Measurements from ENCODE around the gene PGAP6. TPM values are rescaled to one million over a fixed set of nuclear protein-coding genes. Genes with fewer than 3 reads are reported as not detected.

The PGAP6 gene
- total RNA-seq, 2 donors from 2014 or later = 39.4 to 46.8 TPM

- Mint-ChIP-seq H3K4me3 (no peak overlapping the region), H3K36me3 (no peaks in the 10 kb centered on the region), H3K27me3 (no peaks in the 10 kb centered on the region), H3K27ac (no peak overlapping the region), H3K4me1 (ENCODE audit: low read depth in 2 of 2) (no peaks in the 10 kb centered on the region), H3K9me3 (no peaks in the 10 kb centered on the region)
- ATAC-seq (no peak), DNase-seq (ENCODE audit: low spot score) (no peak)
Observed at GRCh38 chr16:414395-415169, 32.8 kb upstream of the PGAP6 start.

DNA sequence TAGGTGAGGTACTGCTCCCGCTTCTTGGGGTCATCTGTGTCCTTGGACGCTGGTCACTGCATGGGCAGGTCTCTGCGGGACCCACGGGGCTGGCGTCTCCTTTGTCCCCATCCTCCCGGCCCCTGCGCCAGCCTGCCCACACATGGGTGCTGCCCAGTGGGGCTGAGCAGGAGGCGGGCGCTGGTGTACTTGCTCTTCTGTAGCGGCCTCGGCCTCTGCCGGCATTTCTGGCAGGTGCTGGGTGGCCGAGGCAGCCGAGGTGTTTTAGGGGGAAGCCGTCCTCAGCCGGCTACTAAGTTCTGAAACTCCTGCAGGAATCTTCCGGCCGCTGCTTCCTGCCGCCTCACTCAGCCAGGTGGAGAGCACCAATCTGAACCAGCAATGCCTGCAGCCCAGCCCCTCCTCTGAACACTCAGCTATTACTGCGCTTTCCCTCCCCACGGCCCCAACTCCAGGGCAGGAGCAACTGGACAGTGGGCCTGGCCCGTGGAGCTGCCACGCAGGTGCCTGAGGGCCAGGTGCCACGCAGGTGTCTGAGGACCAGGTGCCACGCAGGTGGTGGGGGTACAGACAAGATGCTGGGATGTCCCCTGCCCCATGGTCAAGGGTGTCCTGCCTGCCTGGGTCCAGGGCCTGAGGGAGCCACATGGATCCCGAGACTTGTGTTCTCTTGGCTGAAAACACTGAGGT lies 29.9 kb upstream of the PGAP6 start:
- Mint-ChIP-seq H3K4me3 (no peak overlapping the region), H3K36me3 (no peaks in the 10 kb centered on the region), H3K27ac (no peak overlapping the region), H3K9me3 (no peaks in the 10 kb centered on the region), H3K4me1 (ENCODE audit: low read depth in 2 of 2) (no peaks in the 10 kb centered on the region), H3K27me3 (no peaks in the 10 kb centered on the region)
- ATAC-seq = no peak
- DNase-seq (ENCODE audit: low spot score) = no peak

DNA sequence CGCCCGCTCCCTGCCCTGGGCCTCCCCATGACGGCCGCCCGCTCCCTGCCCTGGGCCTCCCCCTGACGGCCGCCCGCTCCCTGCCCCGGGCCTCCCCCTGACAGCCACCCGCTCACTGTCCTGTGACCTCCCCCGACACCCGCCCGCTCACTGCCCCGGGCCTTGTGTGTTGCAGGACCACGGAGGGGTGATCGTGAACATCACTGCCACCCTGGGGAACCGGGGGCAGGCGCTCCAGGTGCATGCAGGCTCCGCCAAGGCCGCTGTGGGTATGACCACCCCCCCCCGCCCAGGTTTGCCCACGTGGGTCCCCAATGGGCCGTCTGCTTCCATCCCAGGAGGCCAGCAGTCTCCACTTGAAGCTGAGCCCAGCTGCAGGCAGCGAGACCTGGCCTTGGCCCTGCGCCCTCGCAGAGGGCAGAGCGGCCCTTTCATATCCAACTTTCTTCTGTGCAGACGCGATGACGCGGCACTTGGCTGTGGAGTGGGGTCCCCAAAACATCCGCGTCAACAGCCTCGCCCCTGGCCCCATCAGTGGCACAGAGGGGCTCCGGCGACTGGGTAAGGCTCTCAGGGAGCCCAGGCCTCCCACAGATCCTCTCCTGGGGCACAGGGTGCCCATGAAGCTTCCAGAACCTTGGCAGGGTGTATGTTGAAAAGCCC lies 28.9 kb upstream of the PGAP6 start:
- no peak overlapping the region for H3K27ac Mint-ChIP-seq
- peak; percentile 18 to 37 for ATAC-seq
- H3K9me3 Mint-ChIP-seq = no peaks in the 10 kb centered on the region
- H3K36me3 Mint-ChIP-seq = no peaks in the 10 kb centered on the region
- no peak for DNase-seq (ENCODE audit: low spot score)
- H3K27me3 Mint-ChIP-seq = no peaks in the 10 kb centered on the region
- H3K4me1 Mint-ChIP-seq (ENCODE audit: low read depth in 2 of 2) = no peaks in the 10 kb centered on the region
- H3K4me3 Mint-ChIP-seq = no peak overlapping the region

- no peaks in the 10 kb centered on the region for H3K27me3 Mint-ChIP-seq
- no peaks in the 10 kb centered on the region for H3K36me3 Mint-ChIP-seq
- ATAC-seq = no peak
- H3K4me1 Mint-ChIP-seq (ENCODE audit: low read depth in 2 of 2) = no peaks in the 10 kb centered on the region
- no peak overlapping the region for H3K27ac Mint-ChIP-seq
- no peak overlapping the region for H3K4me3 Mint-ChIP-seq
- H3K9me3 Mint-ChIP-seq = no peaks in the 10 kb centered on the region
- no peak for DNase-seq (ENCODE audit: low spot score)
Observed at GRCh38 chr16:407253-407652, 25.5 kb upstream of the PGAP6 start.

GRCh38 chr16:405548-406506 lies 24.0 kb upstream of the PGAP6 start:
- H3K27me3 Mint-ChIP-seq = no peaks in the 10 kb centered on the region
- ATAC-seq (no peak), DNase-seq (ENCODE audit: low spot score) (no peak)
- H3K36me3 Mint-ChIP-seq = no peaks in the 10 kb centered on the region
- H3K9me3 Mint-ChIP-seq = no peaks in the 10 kb centered on the region
- H3K4me3 Mint-ChIP-seq = no peak overlapping the region
- no peaks in the 10 kb centered on the region for H3K4me1 Mint-ChIP-seq (ENCODE audit: low read depth in 2 of 2)
- peak overlapping the region in 1 of 2 donors; percentile 10 for H3K27ac Mint-ChIP-seq

DNA sequence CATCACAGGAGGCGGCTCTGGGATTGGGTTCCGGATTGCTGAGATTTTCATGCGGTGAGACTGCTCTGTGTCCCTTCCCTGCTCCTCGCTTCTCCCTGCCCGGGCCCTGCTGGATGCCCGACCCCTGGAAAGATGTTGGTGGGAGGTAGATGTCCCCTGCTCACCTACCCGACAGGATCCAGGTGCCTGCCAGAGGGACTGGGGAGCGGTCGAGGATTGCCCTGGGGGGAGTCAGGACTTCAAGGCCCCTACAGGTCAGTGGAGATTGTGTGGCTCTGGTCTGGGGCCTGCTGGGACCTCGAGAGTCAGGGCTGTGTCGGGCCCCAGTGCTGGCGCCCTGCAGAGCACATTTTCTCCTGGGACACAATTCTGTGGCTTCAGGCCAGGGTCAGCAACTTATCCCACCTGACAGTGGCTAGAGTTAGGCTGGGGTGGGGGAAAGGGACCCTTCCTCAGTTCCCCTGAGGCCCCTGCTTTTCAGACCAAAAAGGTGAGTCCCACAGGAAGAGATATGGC lies 23.3 kb upstream of the PGAP6 start:
- H3K27me3 Mint-ChIP-seq = no peaks in the 10 kb centered on the region

DNA sequence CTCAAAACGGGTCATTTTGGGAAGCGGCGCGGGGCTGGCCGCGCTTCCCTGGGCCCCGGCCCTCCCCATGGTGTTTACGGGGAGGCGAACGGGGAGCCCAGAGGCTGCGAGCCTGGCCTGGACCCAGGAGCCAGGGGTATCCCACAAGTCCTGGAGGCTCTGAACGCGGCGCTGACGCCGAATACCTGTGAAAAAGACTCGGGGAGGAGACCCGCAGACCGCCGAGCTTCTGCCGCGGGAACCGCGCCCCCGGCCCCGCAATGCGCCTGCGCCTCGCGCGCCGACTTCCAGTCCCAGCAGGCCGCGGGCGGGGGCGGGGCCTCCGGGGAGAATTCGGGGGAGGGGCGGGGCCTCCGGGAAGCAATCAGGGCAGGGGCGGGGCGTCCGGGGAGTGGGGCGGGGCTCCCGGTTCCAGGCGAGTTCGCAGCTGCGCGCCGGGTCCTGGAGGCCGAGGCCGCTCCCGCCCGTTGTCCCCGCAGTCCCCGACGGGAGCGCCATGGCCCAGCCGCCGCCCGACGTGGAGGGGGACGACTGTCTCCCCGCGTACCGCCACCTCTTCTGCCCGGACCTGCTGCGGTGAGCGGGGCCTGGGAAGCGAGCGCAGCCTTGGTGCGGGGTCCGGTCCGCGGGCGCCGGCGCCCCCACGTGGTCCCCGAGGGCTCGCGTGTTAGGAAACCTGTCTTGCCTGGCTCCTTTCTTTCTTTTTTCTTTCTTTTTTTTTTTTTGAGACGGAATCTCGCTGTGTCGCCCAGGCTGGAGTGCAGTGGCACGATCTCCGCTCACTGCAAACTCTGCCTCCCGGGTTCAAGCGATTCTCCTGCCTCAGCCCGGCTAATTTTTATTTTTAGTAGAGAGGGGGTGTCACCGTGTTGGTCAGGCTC lies 19.9 kb upstream of the PGAP6 start, which contains the start of gene DECR2:
TSS of gene DECR2 (plus strand) at position 418 of the 881 bp plus-strand sequence. CDS start at position 497, 79 bp downstream.
- no peaks in the 10 kb centered on the region for H3K9me3 Mint-ChIP-seq
- peaks cover 8 to 10% of the 10 kb centered on the region in 2 donors for H3K4me1 Mint-ChIP-seq (ENCODE audit: low read depth in 2 of 2)
- peak within 1 kb of the TSS; percentile 38 to 72 for H3K27ac Mint-ChIP-seq
- peaks cover 0 to 1% of the 10 kb centered on the region in 2 donors for H3K27me3 Mint-ChIP-seq
- ATAC-seq (peak; percentile 93 to 95), DNase-seq (ENCODE audit: low spot score) (peak; percentile 95)
- H3K4me3 Mint-ChIP-seq = peak within 1 kb of the TSS; percentile 75
- no peaks in the 10 kb centered on the region for H3K36me3 Mint-ChIP-seq

More for the DNA sequence above, 23.3 kb upstream of the PGAP6 start:
- DNase-seq (ENCODE audit: low spot score) = no peak
- Mint-ChIP-seq H3K4me1 (ENCODE audit: low read depth in 2 of 2) (peaks cover 7 to 8% of the 10 kb centered on the region in 2 donors), H3K36me3 (no peaks in the 10 kb centered on the region), H3K4me3 (no peak overlapping the region), H3K27ac (peak overlapping the region in 1 of 2 donors; percentile 10), H3K9me3 (no peaks in the 10 kb centered on the region)
- no peak for ATAC-seq

DNA sequence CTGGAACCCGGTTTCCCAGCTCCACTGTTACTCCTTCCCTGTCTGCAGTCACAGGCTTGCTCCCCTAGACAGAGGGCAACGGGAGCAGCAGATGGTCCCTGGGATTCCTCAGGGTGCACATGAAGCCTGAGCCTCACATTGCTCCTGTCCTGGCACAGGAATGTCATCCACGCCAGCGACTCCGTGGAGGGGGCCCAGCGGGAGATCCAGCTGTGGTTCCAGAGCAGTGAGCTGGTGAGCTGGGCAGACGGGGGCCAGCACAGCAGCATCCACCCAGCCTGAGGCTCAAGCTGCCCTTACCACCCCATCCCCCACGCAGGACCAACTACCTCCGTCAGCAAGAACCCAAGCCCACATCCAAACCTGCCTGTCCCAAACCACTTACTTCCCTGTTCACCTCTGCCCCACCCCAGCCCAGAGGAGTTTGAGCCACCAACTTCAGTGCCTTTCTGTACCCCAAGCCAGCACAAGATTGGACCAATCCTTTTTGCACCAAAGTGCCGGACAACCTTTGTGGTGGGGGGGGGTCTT lies 18.3 kb upstream of the PGAP6 start:
- no peak for ATAC-seq
- Mint-ChIP-seq H3K27me3 (peaks cover 0 to 3% of the 10 kb centered on the region in 2 donors), H3K36me3 (no peaks in the 10 kb centered on the region), H3K27ac (peak overlapping the region; percentile 38 to 72), H3K4me1 (ENCODE audit: low read depth in 2 of 2) (peaks cover 10 to 15% of the 10 kb centered on the region in 2 donors), H3K4me3 (peak overlapping the region; percentile 75), H3K9me3 (no peaks in the 10 kb centered on the region)
- no peak for DNase-seq (ENCODE audit: low spot score)

DNA sequence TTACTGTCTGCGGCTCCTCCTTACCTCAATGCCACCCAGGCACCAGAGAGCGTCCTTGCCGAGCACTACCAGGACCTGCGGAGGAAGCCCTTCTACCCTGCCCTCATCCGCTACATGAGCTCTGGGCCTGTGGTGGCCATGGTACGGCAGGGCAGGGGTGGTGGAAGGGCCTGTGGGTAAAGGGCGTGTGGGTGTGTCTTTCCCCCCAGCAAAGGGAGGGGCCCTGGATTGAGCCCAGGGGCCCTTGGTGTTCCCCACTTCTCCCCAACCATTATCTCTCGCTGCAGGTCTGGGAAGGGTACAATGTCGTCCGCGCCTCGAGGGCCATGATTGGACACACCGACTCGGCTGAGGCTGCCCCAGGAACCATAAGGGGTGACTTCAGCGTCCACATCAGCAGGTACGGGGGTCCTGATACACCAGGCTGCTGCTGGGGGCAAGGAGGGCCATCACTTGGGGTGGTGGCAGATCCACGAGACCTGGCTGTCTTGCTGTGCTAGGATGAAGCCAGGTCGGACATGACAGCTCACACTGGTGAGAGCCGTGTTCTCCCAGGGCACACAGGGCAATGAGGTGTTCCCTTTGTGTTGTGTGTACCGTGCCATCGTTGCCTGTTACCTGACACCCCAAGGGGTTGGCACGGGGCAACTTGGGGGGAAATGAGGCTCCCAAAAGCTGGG lies 17.7 kb upstream of the PGAP6 start:
- no peak for DNase-seq (ENCODE audit: low spot score)
- peaks cover 0 to 3% of the 10 kb centered on the region in 2 donors for H3K27me3 Mint-ChIP-seq
- no peak overlapping the region for H3K27ac Mint-ChIP-seq
- H3K36me3 Mint-ChIP-seq = no peaks in the 10 kb centered on the region
- no peak for ATAC-seq
- H3K4me1 Mint-ChIP-seq (ENCODE audit: low read depth in 2 of 2) = peaks cover 10 to 15% of the 10 kb centered on the region in 2 donors
- H3K9me3 Mint-ChIP-seq = no peaks in the 10 kb centered on the region
- no peak overlapping the region for H3K4me3 Mint-ChIP-seq

- Mint-ChIP-seq H3K27me3 (peaks cover 0 to 3% of the 10 kb centered on the region in 2 donors), H3K9me3 (no peaks in the 10 kb centered on the region), H3K4me3 (peak overlapping the region; percentile 45), H3K36me3 (no peaks in the 10 kb centered on the region), H3K4me1 (ENCODE audit: low read depth in 2 of 2) (peaks cover 10 to 15% of the 10 kb centered on the region in 2 donors), H3K27ac (no peak overlapping the region)
- no peak for ATAC-seq
- no peak for DNase-seq (ENCODE audit: low spot score)
Observed at GRCh38 chr16:398561-399339, 17.0 kb upstream of the PGAP6 start.

DNA sequence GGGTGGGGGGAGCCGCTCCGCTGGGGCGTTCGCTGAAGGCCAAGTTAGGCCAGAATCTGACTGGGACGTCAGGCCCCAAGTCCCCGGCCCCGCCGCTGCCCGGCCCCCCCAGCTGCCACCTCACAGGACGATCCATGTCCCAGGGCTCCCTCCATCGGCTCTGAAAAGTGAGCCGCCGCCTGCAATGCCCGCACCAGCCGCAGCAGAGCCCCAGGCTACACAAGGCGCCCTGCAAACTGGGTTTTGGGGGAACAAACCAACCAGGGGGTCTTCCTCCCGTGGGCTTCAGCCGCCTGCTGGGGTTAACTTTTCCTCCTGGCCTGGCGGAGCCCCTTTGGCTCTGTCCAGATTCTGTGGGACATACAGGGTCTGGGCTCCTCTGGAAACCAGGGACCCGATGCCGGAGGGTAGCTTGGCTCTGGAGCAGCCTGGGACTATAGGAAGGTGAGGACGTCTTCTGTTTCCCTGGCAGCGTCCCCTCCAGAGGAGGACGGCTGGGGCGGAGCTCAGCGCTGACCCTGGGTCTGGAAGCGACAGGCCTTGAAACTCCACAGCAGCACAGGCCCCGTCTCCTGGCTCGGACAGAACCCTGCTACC lies 16.1 kb upstream of the PGAP6 start:
- H3K4me1 Mint-ChIP-seq (ENCODE audit: low read depth in 2 of 2) = peaks cover 12 to 17% of the 10 kb centered on the region in 2 donors
- H3K36me3 Mint-ChIP-seq = no peaks in the 10 kb centered on the region
- no peak for ATAC-seq
- H3K27me3 Mint-ChIP-seq = peaks cover 0 to 3% of the 10 kb centered on the region in 2 donors
- no peaks in the 10 kb centered on the region for H3K9me3 Mint-ChIP-seq
- DNase-seq (ENCODE audit: low spot score) = no peak
- H3K27ac Mint-ChIP-seq = no peak overlapping the region
- H3K4me3 Mint-ChIP-seq = peak overlapping the region; percentile 45
